ENCODE data around the gene FPGT.

DNA sequence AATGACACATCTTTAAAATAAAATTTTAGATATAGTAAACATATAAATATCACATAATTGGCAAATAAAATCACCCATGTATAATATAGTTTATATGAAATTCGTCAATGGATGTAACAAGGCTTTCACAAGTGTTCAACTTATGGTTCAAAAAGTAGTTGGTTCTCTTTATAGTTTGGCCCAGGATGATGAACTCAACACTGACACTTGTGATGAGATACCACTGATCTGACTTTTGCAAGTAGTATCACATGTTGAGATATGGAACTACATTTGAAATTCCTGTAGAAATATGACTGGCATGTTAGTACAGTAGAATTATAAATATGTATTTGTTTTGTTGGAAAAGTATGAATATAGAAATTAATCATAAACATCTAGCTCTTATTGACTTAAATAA is 39.0 kb downstream of the FPGT start:
- TF ChIP-seq, protein P1, sequence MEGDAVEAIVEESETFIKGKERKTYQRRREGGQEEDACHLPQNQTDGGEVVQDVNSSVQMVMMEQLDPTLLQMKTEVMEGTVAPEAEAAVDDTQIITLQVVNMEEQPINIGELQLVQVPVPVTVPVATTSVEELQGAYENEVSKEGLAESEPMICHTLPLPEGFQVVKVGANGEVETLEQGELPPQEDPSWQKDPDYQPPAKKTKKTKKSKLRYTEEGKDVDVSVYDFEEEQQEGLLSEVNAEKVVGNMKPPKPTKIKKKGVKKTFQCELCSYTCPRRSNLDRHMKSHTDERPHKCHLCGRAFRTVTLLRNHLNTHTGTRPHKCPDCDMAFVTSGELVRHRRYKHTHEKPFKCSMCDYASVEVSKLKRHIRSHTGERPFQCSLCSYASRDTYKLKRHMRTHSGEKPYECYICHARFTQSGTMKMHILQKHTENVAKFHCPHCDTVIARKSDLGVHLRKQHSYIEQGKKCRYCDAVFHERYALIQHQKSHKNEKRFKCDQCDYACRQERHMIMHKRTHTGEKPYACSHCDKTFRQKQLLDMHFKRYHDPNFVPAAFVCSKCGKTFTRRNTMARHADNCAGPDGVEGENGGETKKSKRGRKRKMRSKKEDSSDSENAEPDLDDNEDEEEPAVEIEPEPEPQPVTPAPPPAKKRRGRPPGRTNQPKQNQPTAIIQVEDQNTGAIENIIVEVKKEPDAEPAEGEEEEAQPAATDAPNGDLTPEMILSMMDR (conservative IDR thresholded peaks at IDR 0.05; ENCODE audit: low read length) = no peak
- TF ChIP-seq EZH2phosphoT487 (IDR thresholded peaks at IDR 0.05; ENCODE audit: borderline replicate concordance) = no peak

All from Loucy (cell line).